RWPE1 (cell line): Measurements from ENCODE around the gene CCS.

Source experiments
- CTCF ChIA-PET: fragments of 350-600 bp; sonication (Branson Sonifier 250); formaldehyde crosslinking; extraction: SDS; loops from one replicate; lab custom pipeline; 2021; lab: Yijun Ruan, JAX
- POLR2A ChIA-PET: fragments of 400-600 bp; formaldehyde crosslinking; extraction: SDS; loops from one replicate; lab custom pipeline; 2020; ENCODE audit warnings: antibody characterized with exemption; ENCODE audit not compliant: low non-redundant PET; lab: Yijun Ruan, JAX
- DNase-seq: peaks from one replicate; pipeline ENCODE4 v3.0.0; 2012; ENCODE audit warnings: low spot score
- H3K27ac ChIP-seq: fragments of 450-650 bp; 2 replicates; pipeline ENCODE4 v1.5.1; 2017
- CTCF ChIP-seq: fragments of 450-650 bp; conservative IDR thresholded peaks from 2 replicates; pipeline ENCODE4 v1.5.1; 2017; ENCODE audit warnings: low read depth, mild to moderate bottlenecking

The CCS gene

GRCh38 chr11:66564984-66565383, 28.0 kb upstream of the CCS start:
- DNase-seq = no peak
- POLR2A ChIA-PET = no interaction called here
- H3K27ac ChIP-seq = no peak overlapping the region
- no peak for TF ChIP-seq CTCF
- CTCF ChIA-PET = no interaction called here

GRCh38 chr11:66566221-66566620, 26.8 kb upstream of the CCS start:
- TF ChIP-seq CTCF = no peak
- POLR2A ChIA-PET = interaction anchor here (1.0 kb wide), 1 partner anchor 20 kb away, joined by 4 read pairs; the partner anchor contains the start of gene ZDHHC24
- no peak for DNase-seq
- H3K27ac ChIP-seq = no peak overlapping the region
- CTCF ChIA-PET = interaction anchor here (0.6 kb wide), 1 partner anchor 523 kb away, joined by 3 read pairs; no protein-coding TSS in a partner anchor

- POLR2A ChIA-PET = interaction anchor here (0.6 kb wide), 1 partner anchor 35 kb away, joined by 3 read pairs; no protein-coding TSS in a partner anchor
- CTCF ChIA-PET = interaction anchor here (1.5 kb wide), 1 partner anchor 24 kb away, joined by 5 read pairs; no protein-coding TSS in a partner anchor
- peak overlapping the region; percentile 62; the same call in 1 of the 2 replicates for H3K27ac ChIP-seq
- no peak for DNase-seq
- no peak for TF ChIP-seq CTCF
These were observed 25.2 kb upstream of the CCS start for GRCh38 chr11:66567787-66568123.

GRCh38 chr11:66568124-66568916, 24.7 kb upstream of the CCS start, which contains the start of gene CTSF:
Gene CTSF, minus strand, starts transcription at chr11:66568606. Its CDS starts 120 bp downstream, at chr11:66568486.
- ChIA-PET POLR2A (interaction anchor here (0.6 kb wide), 1 partner anchor 36 kb away, joined by 3 read pairs; no protein-coding TSS in a partner anchor), CTCF (interaction anchor here (1.5 to 1.7 kb wide), 2 partner anchors 10 to 24 kb away, joined by 4 to 5 read pairs; no protein-coding TSS in a partner anchor)
- peak; percentile 96 for DNase-seq
- peak within 1 kb of the TSS; percentile 62 for H3K27ac ChIP-seq
- TF ChIP-seq CTCF = no peak

DNA sequence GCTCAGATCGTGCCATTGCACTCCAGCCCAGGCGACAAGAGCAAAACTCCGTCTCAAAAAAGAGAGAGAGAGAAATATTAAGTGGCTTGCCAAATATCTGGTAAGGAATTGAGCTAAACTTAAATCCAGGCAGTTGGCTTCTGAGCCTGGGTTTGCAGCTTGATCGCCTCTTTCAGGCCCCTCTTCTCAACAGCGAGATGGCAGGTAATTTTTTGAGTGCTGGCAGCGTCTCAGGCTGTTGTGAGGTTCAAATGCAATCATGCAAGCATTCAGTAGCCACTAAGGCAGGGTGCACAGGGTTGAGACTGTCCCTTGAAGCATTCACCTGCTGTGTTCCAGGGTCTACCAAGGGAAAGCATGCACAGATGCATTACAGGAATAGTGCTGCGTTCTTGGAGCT, 23.9 kb upstream of the CCS start:
- no peak for TF ChIP-seq CTCF
- H3K27ac ChIP-seq = peak overlapping the region; percentile 62
- POLR2A ChIA-PET = no interaction called here
- CTCF ChIA-PET = interaction anchor here (1.7 kb wide), 1 partner anchor 9 kb away, joined by 4 read pairs; no protein-coding TSS in a partner anchor
- DNase-seq = no peak

DNA sequence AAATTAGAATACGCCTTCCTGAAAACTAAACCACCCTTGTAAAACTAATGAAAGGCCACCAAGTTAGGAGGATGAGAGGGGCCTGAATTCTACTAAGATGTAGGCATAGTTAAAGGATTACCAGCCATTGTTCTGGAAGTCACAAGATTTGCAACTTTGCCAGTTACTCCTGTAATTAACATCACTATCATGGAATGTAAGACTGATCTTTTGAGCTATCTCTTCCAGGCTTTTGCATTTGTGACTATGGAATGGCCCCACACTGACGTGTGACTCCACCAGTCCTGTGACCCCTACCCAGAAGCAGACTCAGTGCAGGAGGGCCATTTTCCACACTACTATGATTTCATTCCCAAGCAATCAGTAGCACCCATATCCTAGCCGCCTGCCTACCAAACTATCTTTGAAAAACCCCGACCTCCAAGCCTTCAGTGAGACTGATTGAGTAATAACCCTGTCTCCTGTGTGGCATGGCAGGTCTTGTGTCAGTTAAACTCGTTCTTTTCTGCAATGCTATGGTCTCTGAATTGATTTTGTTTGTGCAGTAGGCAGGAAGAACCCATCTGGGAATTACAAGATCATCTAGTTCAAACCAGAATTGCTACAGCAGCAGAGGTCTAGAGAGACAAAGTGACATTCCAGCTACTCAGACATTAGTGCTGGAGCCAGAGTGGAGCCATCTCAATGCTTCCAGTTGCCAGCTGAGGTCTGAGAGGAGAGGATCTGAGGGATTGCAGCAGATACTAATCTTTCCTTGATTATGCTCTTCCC, 22.7 kb upstream of the CCS start:
- no peak overlapping the region for H3K27ac ChIP-seq
- CTCF ChIA-PET = no interaction called here
- TF ChIP-seq CTCF = no peak
- POLR2A ChIA-PET = no interaction called here
- DNase-seq = no peak
